ENCODE measurements around the gene MLH3.
"Not testable (repeated sequence)": the region's sequence is repeated elsewhere in the genome, so short reads cannot be mapped to it uniquely, and the experiment has no call there.

The MLH3 gene

GRCh38 chr14:75067765-75068164 is 16.5 kb upstream of the MLH3 start:
- FAIRE-seq; DNase-seq (ENCODE audit: insufficient read length, low spot score): not testable (repeated sequence)

- DNase-seq (ENCODE audit: insufficient read length, low spot score), result no peak
- no peak for FAIRE-seq
Measured at GRCh38 chr14:75067212-75067611, 15.9 kb upstream of the MLH3 start.

GRCh38 chr14:75066691-75067090 is 15.4 kb upstream of the MLH3 start:
- FAIRE-seq (no peak), DNase-seq (ENCODE audit: insufficient read length, low spot score) (no peak)

- no peak for DNase-seq (ENCODE audit: insufficient read length, low spot score)
- no peak for FAIRE-seq
Measured at GRCh38 chr14:75064205-75064567, 12.9 kb upstream of the MLH3 start.

GRCh38 chr14:75063491-75064204 is 12.4 kb upstream of the MLH3 start, which contains the start of gene ACYP1:
ACYP1 (minus strand) TSS chr14:75064024; CDS start chr14:75063553, 471 bp downstream.
- DNase-seq (ENCODE audit: insufficient read length, low spot score) (peak; percentile 100), FAIRE-seq (peak; percentile 99)

- no peak for DNase-seq (ENCODE audit: insufficient read length, low spot score)
Measured at GRCh38 chr14:75063013-75063412, 11.7 kb upstream of the MLH3 start.

GRCh38 chr14:75060420-75060819 is 9.2 kb upstream of the MLH3 start:
- no peak for FAIRE-seq
- no peak for DNase-seq (ENCODE audit: insufficient read length, low spot score)

More at GRCh38 chr14:75063013-75063412, 11.7 kb upstream of the MLH3 start:
- no peak for FAIRE-seq

GRCh38 chr14:75059642-75060041 is 8.4 kb upstream of the MLH3 start:
- peak; percentile 60 for FAIRE-seq
- DNase-seq (ENCODE audit: insufficient read length, low spot score), result no peak

GRCh38 chr14:75054421-75054820 is 3.2 kb upstream of the MLH3 start:
- DNase-seq (ENCODE audit: insufficient read length, low spot score) (no peak), FAIRE-seq (peak; percentile 69)

GRCh38 chr14:75053396-75054291 is 2.4 kb upstream of the MLH3 start:
- peak; percentile 69 for FAIRE-seq

GRCh38 chr14:75051556-75051899 is 261 bp upstream of the MLH3 start:
- no peak for DNase-seq (ENCODE audit: insufficient read length, low spot score)
- no peak for FAIRE-seq

More at GRCh38 chr14:75053396-75054291, 2.4 kb upstream of the MLH3 start:
- DNase-seq (ENCODE audit: insufficient read length, low spot score), result no peak

- DNase-seq (ENCODE audit: insufficient read length, low spot score), result no peak
Measured at GRCh38 chr14:75049731-75050201, 1.5 kb downstream of the MLH3 start.

GRCh38 chr14:75049136-75049535 is 2.1 kb downstream of the MLH3 start:
- no peak for FAIRE-seq
- DNase-seq (ENCODE audit: insufficient read length, low spot score), result no peak

More at GRCh38 chr14:75049731-75050201, 1.5 kb downstream of the MLH3 start:
- FAIRE-seq, result peak; percentile 16

GRCh38 chr14:75048101-75048500 is 3.2 kb downstream of the MLH3 start:
- FAIRE-seq, result no peak
- no peak for DNase-seq (ENCODE audit: insufficient read length, low spot score)

GRCh38 chr14:75047506-75047905 is 3.8 kb downstream of the MLH3 start:
- DNase-seq (ENCODE audit: insufficient read length, low spot score), result no peak
- no peak for FAIRE-seq

- DNase-seq (ENCODE audit: insufficient read length, low spot score) (no peak), FAIRE-seq (no peak)
Measured at GRCh38 chr14:75046899-75047298, 4.4 kb downstream of the MLH3 start.

GRCh38 chr14:75046275-75046674 is 5.0 kb downstream of the MLH3 start:
- peak; percentile 80 for FAIRE-seq

GRCh38 chr14:75044752-75045151 is 6.5 kb downstream of the MLH3 start:
- DNase-seq (ENCODE audit: insufficient read length, low spot score), result no peak
- FAIRE-seq, result no peak

More at GRCh38 chr14:75046275-75046674, 5.0 kb downstream of the MLH3 start:
- no peak for DNase-seq (ENCODE audit: insufficient read length, low spot score)

GRCh38 chr14:75044322-75044721 is 6.9 kb downstream of the MLH3 start:
- FAIRE-seq, result peak; percentile 31
- DNase-seq (ENCODE audit: insufficient read length, low spot score), result peak; percentile 67

- FAIRE-seq, result peak; percentile 69
- no peak for DNase-seq (ENCODE audit: insufficient read length, low spot score)
Measured at GRCh38 chr14:75042035-75042434, 9.2 kb downstream of the MLH3 start.

GRCh38 chr14:75041613-75042012 is 9.7 kb downstream of the MLH3 start:
- FAIRE-seq, result peak; percentile 81
- DNase-seq (ENCODE audit: insufficient read length, low spot score), result no peak
